ENCODE results near the gene CDK11B.

CDK11B gene

DNA sequence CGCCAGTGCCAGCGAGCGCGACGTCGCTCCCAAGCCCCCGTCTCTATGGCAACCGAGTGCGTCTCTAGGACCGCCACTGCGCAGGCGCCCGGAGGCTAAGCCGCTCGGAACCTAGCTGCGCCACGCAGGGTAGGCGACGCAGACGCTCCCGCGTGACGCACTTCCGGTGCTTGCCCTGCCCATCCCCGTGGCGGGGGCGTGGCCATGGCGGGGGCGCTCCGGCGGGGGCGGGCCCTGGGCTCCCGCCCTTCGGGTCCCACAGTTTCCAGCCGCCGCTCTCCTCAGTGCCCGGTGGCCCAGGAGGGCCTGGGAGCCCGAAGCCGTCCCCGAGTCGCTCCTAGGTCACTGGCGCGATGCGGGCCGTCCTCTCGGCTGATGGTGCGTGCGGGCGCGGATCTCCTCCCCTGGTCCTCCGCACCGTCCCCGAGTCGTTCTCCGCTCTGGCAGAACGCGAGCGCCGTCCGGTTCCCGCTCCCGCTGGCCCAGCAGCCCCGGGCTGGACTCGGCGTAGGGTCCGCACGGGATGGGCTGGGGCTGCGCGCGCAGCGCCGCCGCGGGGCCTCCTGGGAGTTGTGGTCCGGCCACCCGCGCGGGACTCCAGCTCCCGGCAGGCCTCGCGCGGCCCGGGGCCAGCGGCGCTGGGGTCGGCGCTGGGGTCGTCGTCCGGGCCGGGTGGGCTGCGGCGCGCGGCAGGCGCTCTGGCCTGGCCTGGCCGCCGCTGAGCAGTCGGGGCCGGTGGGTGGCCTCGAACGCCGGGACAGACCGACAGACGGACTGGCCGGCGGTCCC, 43.4 kb downstream of the CDK11B start, which contains the start of gene MIB2:
Gene MIB2 (plus strand): TSS at position 245 of the 789 bp plus-strand sequence. CDS start 7,953 bp downstream, outside the sequence.
- DNase-seq (ENCODE audit: low spot score), result peak; percentile 98

DNA sequence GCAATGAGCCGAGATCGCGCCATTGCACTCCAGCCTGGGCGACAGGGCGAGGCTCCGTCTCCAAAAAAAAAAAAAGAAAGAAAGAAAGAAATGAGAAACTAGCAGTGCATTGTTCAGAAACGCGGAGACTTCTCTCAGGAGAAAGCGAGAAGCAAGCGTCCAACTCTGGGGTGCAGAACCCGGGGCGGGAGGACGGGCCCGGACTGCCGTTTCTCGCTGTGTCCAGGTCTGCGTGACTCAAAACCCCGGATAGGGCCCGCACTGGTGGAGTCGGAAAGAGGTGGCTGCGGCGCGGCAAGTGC, 43.9 kb downstream of the CDK11B start:
- no peak for DNase-seq (ENCODE audit: low spot score)

DNA sequence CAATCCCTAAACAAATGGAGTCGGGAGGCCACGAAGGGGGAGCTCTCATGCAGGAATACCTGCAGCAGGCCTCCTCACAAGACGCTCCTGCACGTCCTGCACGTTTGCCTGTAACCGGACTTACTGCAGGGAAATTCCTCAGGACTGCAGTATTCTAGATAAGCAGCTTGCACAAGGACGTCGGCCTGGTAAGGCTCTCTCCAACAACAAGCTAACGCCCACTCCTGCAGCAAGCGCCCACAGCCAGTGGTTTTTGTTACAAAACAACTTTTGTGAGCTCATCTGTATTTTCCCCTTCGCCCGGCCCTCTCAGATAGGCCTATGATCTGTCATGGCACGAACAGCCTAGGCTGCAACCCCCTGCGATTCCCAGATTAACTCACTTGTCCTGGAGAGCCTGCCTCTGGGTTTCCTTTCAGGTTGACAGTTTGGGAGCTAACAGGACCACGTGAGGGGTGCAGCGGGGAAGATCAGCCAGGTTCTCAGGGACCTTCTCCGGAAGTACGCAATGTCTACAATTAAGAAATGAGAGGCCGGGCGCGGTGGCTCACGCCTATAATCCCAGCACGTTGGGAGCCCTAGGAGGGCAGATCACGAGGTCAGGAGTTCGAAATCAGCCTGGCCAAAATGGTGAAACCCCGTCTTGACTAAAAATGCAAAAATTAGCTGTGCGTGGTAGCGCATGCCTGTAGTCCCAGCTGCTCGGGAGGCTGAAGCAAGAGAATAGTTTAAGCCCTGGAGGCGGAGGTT, 44.4 kb downstream of the CDK11B start:
- DNase-seq (ENCODE audit: low spot score), result peak; percentile 63

DNA sequence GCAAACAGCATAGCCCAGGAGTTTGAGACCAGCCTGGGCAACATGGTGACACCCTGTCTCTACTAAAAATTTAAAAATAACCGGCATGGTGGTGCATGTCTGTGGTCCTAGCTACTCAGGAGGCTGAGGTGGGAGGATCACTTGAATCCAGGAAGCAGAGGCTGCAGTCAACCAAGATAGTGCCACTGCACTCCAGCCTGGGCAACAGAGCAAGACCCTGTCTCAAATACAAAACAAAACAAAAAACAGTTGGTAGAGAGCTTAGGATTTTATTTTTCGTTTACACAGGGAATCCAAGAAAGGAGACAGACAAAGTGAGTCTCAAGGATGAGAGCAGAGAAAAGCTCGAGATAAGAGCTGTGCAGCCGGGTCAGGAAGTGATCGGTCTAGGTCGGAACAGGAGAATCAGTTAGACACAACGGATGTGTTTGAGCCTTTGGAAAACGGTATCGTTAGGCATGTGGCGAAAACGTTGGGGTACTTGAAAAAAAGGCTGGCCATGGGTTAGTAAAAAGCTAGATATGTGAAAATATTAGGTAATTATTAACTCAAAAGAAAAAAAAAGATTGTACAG, 45.2 kb downstream of the CDK11B start:
- no peak for DNase-seq (ENCODE audit: low spot score)

DNA sequence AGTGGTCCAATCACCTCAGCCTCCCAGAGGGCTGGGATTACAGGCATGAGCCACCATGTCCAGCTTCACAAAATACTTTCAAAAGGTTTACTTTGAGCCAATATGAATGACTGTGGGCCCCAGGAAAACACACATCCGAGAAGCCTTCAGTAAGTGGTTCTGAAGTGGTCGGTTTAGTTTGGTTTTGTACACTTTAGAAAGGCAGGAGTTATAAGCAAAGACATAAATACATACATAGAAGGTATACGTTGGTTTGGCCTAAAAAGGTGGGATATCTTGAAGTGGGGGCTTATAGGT, 46.8 kb downstream of the CDK11B start:
- DNase-seq (ENCODE audit: low spot score), result no peak

DNA sequence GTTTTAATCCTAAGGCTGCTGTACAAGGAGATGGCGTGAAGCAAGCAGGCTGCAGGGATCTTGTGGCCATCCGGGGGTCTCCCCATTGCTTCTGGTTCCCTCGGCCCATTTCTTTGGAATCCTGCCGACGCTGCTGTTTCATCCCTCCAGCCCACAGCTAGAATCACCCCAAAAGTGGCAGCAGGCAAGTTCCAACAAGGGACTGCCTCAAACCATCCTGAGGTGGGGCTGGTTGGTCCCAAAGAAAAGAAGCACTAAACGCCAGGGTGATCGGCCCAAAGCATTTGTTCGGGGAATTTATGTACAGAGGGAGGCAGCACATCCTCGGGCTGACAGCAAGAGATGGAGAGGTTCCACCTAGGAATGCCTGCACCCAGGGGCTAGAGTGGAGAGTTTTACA, 48.0 kb downstream of the CDK11B start:
- DNase-seq (ENCODE audit: low spot score), result no peak

DNA sequence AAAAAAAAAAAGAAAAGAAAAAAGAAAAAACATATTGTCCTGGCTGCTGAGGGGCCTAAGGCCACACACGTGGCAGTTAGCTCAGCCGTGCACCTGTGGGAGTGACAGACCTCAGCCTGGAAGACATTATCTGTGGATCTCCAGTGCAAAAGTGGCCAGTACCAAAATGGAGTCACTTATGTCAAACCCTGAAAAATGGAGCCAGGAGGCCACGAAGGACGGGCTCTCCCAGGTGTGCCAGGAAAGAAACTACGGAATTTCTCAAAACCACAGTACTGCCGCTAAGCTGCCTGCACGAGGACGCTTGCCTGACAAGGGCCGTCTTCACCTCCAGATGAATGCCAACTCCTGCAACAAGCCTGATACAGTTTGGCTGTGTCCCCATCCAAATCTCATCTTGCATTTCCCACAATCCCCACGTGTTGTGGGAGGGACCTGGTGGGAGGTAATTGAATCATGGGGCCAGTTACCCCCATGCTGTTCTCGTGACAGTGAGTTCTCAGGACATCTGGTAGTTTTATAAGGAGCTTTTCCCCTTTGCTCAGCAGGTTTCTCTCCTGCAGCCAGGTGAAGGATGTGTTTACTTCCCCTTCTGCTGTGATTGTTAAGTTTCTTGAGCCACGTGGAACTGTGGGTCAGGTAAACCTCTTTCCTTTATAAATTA, 48.9 kb downstream of the CDK11B start:
- no peak for DNase-seq (ENCODE audit: low spot score)

DNA sequence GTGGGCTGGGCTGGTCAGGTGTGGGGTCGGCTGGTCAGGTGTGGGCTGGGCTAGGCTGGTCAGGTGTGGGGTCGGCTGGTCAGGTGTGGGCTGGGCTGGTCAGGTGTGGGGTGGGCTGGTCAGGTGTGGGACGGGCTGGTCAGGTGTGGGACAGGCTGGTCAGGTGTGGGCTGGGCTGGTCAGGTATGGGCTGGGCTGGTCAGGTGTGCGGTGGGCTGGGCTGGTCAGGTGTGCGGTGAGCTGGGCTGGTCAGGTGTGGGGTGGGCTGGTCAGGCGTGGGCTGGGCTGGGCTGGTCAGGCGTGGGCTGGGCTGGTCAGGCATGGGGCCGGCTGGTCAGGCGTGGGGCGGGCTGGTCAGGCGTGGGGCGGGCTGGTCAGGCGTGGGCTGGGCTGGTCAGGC, 52.6 kb downstream of the CDK11B start:
- DNase-seq (ENCODE audit: low spot score), result no peak

DNA sequence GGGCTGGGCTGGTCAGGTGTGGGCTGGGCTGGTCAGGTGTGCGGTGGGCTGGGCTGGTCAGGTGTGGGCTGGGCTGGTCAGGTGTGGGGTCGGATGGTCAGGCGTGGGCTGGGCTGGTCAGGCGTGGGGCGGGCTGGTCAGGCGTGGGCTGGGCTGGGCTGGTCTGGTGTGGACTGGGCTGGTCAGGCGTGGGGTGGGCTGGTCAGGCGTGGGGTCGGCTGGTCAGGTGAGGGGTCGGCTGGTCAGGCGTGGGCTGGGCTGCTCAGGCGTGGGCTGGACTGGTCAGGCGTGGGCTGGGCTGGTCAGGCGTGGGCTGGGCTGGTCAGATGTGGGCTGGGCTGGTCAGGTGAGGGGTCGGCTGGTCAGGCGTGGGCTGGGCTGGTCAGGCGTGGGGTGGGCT, 53.1 kb downstream of the CDK11B start:
- DNase-seq (ENCODE audit: low spot score), result no peak

DNA sequence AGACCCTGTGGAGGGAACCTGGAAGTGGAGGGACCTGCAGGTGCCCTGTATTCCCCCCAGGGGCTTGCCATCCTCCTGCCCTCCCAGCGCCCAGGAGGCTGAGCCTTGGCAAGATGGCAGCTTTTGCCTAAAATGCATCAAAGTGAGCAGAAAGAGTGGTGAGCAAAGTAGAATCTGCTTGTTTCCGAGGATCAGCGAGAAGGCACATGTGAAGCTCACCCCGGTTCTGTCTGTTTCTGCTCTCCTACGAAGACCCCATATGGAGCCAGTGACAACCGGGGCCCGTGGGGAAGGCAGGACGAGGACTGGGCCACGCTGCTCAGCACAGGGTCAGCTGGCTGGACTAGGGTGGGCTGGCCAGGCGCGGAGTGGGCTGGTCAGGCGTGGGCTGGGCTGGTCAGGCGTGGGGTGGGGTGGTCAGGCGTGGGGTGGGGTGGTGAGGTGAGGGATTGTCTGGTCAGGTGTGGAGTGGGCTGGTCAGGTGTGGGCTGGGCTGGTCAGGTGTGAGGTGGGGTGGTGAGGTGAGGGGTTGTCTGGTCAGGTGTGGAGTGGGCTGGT, 53.7 kb downstream of the CDK11B start:
- DNase-seq (ENCODE audit: low spot score), result no peak

DNA sequence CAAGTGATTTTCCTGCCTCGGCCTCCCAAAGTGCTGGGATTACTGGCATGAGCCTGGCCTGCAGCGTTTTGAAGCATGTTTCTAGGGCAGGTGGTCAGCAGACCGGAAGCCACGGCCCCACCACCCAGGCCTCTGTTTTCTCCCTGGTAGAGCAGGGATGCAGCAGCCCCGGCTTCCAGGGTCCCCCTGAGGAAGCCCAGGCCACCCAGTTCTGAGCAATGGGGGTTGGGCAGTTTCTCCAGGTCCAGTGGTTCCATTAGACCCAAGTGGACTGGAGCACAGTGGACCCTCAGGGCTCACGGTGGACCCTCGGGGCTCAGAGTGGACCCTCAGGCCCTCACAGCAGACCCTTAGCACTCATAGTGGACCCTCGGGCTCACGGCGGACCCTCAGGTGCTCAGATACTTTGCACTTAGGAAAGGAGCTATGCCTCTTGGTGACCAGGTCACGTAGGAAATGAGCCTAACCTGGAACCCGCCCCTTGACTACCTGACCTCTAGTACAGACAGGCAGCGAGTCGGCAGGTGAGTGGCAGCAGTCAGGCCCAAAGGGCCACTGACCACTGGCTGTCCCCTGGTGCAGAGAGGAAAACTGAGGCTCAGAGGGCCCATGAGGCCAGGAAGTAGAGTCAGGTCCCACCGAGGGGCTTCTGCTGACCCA, 54.3 kb downstream of the CDK11B start:
- no peak for DNase-seq (ENCODE audit: low spot score)

DNA sequence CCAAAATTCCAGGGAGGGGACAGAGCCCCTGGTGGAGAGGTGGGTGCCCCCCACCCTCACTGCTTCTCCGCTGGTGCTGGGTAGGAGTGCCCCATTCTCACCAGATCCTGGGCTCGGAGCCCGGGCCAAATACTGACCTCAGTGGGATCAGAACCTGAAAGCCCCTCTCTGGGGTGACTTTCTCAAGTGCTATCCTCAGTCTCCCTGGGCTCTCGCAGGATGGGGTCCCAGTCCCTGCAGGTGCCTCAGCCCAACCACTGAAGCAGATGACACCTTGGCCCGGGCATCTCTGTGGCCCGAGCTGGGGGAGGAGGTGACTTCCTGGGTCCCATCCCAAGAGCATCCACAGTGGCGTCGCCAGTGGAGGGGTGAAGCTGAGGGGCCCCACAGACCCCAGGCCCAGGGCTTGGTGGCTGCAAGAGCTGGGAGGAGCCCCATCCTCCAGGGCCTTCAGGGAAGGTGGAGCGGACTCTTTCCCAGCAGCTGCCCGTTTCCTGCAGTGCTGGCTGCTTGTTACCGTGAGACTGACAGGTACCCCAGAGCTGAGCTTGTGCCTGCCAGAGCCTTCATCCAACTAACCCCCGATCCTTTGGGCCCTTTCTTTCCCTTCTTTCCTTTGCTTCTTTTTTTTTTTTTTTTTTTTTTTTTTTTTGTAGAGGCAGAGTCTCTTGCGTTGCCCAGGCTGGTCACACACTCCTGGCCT, 55.0 kb downstream of the CDK11B start:
- no peak for DNase-seq (ENCODE audit: low spot score)

DNA sequence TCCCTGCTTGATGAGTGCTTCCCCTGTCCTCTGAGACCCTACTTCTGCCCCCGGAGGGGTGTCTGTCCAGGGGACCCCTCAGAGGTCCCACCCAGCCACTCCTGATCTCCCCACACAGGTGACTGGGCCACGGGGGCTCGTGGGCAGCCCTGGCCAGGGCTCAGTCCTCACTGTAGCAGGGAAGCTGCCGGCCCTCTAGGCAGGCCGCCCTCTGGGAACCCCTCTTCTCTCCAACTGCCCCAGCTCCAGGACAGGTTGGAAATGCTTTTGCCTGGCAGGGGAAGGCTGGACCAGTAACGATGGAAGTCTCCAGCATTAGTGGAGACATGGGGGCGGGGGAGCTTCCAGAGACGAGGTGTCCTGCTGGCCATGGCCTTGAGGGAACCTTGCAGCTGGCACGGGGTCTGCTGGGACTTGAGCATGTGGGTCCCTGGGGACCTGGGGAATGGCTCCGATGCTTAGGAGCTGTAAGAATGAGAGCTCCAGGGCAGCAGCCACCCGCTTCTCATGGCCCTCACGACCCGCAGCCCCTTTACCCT, 55.8 kb downstream of the CDK11B start:
- DNase-seq (ENCODE audit: low spot score), result no peak

DNA sequence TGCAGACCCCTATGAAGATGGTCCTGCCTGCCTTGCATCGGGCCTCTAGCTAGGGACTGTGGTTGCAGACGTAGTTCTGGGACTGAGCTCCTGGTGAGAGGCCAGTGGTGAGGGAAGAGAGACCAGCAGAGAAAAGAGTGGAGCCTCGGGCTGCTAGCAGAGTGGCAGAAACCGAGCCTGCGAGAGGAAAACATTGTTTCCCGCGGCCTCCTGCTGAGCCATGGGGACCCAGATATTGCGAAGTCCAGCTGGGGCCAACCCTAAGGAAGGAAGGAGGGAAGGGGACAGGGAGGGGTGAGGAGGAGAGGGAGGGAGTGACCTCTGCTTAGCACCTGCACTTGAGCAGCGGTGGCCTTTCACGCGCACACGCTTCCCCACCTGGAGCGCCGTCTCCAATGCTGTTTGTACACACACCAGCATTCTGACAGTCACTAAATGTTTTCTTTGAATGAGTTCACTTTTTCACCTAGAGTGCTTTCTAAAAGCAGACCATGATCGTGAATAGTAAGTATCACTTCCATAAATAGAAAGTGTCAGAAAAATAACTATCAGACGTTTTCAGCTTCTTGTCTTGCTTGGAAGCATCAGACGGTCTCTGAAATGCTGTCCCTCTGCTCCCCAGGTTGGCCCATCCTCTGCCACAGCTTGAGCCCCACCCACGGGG, 56.4 kb downstream of the CDK11B start:
- no peak for DNase-seq (ENCODE audit: low spot score)

DNA sequence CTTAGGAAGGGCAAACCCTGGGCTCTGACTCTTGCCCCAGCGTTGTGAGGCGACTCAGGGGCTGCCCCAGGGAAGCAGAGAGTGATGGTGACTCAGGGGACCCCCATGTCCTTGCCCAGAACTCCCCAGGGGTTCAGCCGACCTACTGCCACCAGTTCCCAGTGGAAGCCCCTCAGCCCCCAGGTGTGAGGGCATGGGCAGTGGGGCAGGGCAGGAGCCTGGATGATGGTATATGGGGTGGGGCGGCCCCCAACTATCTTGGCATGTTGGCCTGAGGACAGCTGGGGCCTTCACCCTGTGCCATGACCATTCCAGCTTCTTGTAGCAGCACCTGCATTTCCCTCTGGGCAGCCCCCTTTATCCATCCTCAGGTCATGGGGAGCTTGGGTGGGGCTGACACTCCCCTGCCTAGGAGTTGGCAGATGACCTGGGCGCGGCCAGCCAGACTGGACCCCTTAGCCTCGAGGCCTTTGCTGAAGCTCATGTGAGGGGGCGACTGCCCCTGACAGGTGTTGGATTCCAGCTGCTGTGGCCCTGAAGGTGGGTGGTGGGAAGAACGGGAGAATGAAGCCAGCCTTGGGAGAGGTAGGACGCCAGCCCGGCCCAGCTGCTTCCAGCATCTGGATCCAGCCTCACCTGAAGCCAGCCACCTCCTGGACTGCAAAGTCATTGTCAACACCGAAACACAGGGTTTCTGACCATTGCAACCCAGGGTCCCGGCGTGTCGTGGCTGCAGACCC, 57.1 kb downstream of the CDK11B start:
- DNase-seq (ENCODE audit: low spot score), result no peak

DNA sequence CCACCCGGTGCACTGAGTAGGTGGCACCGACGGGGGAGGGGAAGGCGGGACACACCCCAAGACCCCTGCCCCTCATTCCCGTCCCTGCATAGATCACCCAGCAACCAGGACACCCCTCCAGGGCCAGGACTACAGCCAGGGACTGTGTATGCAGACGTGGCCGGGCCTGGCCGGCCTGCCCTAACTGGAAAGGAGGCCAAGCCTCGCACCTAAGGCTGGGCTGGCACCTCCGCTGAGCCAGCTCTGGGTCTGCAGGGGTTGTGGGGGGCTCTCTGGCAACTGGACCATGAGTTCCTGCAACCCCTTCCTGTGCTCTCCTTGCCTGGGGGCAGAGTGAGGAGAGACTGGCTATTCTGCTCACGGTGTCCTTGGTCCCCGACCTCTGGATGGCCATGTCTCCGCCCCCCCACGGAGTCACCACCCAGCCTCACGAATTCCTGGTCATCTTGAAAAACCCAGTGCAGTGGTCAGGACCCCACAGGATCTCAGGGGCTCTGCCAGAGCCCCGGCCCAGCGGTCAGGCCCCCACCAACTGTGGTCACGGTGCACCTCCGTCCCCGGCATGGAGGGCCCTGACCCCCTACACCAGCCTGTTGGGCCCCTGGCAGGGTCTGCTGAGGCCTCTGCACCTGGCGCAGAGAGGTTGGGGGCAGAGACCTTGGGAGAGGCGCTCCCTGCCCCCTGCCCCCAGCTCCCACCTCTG, 57.8 kb downstream of the CDK11B start:
- DNase-seq (ENCODE audit: low spot score), result no peak

DNA sequence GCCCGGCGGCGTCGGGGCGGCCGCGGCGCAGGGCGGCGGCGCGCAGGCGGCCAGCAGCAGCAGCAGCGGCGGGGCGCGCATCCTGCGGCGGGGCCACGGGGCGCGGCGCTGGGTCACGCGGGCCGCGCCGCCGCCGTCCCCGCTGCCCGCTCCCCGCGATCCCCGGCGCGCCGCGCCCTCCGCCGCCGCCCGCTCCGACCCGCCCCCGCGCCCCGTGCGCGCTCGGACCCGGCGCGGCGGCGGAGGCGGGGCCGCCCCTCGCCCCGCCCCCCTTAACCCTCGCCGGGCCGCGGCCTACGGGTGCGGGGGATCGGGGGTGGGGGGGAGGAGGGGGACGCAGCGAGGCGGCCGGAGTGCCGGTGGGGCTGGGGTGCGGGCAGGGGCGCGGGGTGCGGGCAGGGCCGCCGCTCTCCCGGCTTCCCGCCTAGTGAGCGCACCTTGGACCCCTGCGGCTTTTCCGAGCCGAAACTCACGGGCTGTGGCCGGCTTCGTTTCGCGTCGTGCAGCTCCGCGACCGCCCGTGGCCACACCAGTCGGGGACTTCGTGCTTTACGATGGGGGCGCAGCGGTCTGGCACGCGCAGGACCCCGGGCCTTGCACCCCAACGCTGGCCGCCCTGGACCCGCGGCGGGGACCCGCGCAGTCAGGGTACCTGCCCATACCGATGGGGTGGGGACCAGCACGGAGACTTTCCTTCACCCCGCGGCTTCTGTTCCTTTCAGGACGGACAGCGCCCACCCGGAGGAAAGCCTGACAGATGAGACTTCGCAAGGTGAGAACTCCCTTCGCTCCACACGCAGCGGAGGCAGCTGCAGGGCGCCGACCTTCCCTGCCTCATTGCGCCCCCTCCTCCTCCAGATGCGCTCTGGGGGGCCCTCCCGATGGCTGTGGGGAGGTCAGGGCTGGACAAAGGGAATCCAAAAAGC, 58.6 kb downstream of the CDK11B start, which contains the start of gene FNDC10:
Gene FNDC10 (minus strand): TSS at position 201 of the 926 bp plus-strand sequence. CDS start 120 bp downstream, at position 81.
- no peak for DNase-seq (ENCODE audit: low spot score)

All from hematopoietic multipotent progenitor cell treated with erythropoietin and hydrocortisone succinate and interleukin-3 and kit ligand, for 15 days (in vitro differentiated cells).